ENCODE data around the gene ARID5A. TPM values are rescaled to one million over a fixed set of nuclear protein-coding genes. Genes with fewer than 3 reads are reported as not detected.

ARID5A gene
- total and polyA plus RNA-seq, 2 of the 13 experiments (the other 11 are each of a cell fraction or from before 2014, with no cell fraction given), result 6.0 to 9.5 TPM

DNA sequence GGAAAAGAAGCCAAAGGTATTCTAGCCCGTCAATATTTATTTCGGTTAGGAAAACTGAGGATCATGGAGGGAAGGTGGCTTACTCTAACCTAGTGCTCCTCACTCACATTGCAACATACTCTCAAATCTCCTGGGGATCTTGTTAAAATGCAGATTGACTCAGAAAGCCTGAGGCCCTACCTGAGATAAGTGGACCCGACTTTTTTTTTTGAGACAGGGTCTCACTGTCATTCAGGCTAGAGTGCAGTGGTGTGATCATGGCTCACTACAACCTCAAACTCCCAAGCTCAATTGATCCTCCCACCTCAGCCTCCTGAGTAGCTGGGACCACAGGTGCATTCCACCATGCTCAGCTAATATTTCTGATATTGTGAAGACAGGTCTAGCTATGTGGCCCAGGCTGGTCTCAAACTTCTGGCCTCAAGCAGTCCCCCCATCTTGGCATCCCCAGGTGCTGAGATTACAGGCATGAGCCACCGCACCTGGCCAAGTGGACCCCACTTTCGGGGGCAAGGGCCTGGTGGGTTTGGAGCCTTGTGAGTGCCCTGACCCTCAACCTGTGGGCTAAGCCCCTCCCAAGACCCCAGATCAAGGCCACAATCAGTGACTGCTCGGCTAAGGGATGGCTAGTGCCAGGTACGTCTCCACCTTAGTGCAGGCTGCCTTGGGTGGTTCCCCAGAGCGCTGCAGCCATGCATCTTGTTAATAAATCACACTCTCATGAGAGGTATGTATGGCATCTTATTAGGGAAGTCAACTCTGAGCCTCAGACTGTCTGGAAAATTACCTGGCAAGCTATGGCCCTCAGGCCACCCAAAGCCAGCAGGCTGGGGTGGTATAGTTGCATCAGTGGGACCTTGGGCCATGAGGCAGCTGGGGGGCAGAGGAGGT, 30.3 kb upstream of the ARID5A start (continued):
- TF ChIP-seq, protein P1, sequence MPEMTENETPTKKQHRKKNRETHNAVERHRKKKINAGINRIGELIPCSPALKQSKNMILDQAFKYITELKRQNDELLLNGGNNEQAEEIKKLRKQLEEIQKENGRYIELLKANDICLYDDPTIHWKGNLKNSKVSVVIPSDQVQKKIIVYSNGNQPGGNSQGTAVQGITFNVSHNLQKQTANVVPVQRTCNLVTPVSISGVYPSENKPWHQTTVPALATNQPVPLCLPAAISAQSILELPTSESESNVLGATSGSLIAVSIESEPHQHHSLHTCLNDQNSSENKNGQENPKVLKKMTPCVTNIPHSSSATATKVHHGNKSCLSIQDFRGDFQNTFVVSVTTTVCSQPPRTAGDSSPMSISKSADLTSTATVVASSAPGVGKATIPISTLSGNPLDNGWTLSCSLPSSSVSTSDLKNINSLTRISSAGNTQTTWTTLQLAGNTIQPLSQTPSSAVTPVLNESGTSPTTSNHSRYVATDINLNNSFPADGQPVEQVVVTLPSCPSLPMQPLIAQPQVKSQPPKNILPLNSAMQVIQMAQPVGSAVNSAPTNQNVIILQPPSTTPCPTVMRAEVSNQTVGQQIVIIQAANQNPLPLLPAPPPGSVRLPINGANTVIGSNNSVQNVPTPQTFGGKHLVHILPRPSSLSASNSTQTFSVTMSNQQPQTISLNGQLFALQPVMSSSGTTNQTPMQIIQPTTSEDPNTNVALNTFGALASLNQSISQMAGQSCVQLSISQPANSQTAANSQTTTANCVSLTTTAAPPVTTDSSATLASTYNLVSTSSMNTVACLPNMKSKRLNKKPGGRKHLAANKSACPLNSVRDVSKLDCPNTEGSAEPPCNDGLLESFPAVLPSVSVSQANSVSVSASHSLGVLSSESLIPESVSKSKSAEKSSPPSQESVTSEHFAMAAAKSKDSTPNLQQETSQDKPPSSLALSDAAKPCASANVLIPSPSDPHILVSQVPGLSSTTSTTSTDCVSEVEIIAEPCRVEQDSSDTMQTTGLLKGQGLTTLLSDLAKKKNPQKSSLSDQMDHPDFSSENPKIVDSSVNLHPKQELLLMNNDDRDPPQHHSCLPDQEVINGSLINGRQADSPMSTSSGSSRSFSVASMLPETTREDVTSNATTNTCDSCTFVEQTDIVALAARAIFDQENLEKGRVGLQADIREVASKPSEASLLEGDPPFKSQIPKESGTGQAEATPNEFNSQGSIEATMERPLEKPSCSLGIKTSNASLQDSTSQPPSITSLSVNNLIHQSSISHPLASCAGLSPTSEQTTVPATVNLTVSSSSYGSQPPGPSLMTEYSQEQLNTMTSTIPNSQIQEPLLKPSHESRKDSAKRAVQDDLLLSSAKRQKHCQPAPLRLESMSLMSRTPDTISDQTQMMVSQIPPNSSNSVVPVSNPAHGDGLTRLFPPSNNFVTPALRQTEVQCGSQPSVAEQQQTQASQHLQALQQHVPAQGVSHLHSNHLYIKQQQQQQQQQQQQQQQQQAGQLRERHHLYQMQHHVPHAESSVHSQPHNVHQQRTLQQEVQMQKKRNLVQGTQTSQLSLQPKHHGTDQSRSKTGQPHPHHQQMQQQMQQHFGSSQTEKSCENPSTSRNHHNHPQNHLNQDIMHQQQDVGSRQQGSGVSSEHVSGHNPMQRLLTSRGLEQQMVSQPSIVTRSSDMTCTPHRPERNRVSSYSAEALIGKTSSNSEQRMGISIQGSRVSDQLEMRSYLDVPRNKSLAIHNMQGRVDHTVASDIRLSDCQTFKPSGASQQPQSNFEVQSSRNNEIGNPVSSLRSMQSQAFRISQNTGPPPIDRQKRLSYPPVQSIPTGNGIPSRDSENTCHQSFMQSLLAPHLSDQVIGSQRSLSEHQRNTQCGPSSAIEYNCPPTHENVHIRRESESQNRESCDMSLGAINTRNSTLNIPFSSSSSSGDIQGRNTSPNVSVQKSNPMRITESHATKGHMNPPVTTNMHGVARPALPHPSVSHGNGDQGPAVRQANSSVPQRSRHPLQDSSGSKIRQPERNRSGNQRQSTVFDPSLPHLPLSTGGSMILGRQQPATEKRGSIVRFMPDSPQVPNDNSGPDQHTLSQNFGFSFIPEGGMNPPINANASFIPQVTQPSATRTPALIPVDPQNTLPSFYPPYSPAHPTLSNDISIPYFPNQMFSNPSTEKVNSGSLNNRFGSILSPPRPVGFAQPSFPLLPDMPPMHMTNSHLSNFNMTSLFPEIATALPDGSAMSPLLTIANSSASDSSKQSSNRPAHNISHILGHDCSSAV (CRISPR knock-in tag; IDR thresholded peaks at IDR 0.05; ENCODE audit: borderline replicate concordance), result no peak
- TF ChIP-seq, protein P2, sequence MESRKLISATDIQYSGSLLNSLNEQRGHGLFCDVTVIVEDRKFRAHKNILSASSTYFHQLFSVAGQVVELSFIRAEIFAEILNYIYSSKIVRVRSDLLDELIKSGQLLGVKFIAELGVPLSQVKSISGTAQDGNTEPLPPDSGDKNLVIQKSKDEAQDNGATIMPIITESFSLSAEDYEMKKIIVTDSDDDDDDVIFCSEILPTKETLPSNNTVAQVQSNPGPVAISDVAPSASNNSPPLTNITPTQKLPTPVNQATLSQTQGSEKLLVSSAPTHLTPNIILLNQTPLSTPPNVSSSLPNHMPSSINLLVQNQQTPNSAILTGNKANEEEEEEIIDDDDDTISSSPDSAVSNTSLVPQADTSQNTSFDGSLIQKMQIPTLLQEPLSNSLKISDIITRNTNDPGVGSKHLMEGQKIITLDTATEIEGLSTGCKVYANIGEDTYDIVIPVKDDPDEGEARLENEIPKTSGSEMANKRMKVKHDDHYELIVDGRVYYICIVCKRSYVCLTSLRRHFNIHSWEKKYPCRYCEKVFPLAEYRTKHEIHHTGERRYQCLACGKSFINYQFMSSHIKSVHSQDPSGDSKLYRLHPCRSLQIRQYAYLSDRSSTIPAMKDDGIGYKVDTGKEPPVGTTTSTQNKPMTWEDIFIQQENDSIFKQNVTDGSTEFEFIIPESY (CRISPR knock-in tag; IDR thresholded peaks at IDR 0.05), result no peak
- TF ChIP-seq MXI1 (IDR thresholded peaks at IDR 0.05; ENCODE audit: borderline replicate concordance, low read depth, low read length) (0 out of 3 replicates have a peak, but pooled peaks have one; percentile 10), JDP2 (CRISPR knock-in tag; IDR thresholded peaks at IDR 0.05; ENCODE audit: borderline replicate concordance) (no peak), GFI1 (CRISPR knock-in tag; IDR thresholded peaks at IDR 0.05; ENCODE audit: borderline replicate concordance) (no peak), ZNF816 (CRISPR knock-in tag; IDR thresholded peaks at IDR 0.05; ENCODE audit: borderline replicate concordance) (no peak), ZNF670 (CRISPR knock-in tag; IDR thresholded peaks at IDR 0.05; ENCODE audit: borderline replicate concordance) (peak; percentile 40; the same call in 1 of the 2 replicates), ZNF446 (CRISPR knock-in tag; IDR thresholded peaks at IDR 0.05) (no peak), PHF20 (CRISPR knock-in tag; IDR thresholded peaks at IDR 0.05) (no peak), ELF3 (CRISPR knock-in tag; IDR thresholded peaks at IDR 0.05) (no peak), ZSCAN25 (CRISPR knock-in tag; IDR thresholded peaks at IDR 0.05) (no peak), ZNF572 (CRISPR knock-in tag; IDR thresholded peaks at IDR 0.05) (no peak)
